ENCODE results near the gene TUBGCP6. TPM values are rescaled to one million over a fixed set of nuclear protein-coding genes. Genes with fewer than 3 reads are reported as not detected.

Gene TUBGCP6
- total and polyA plus RNA-seq, 2 donors (not counting 3 experiments of a cell fraction or from before 2014, with no cell fraction given): 33.1 to 45.3 TPM

- H3K4me1 ChIP-seq (ENCODE audit: control insufficient read depth, extremely low read depth, insufficient read depth, low read length): peaks cover 2% of the 10 kb centered on the region
- no peak overlapping the region for H2AFZ ChIP-seq (ENCODE audit: low read depth, low read length)
- ChIA-PET POLR2A (no interaction called here), CTCF (no interaction called here)
- no peaks in the 10 kb centered on the region for H4K20me1 ChIP-seq (replicated peaks; ENCODE audit: control insufficient read depth, extremely low read depth, insufficient read depth, low read length)
- dilution Hi-C loops (cut with MboI; ENCODE audit: extremely low pct_ligation_motif_present, low sequenced_read_pairs): no loop called here
- TF ChIP-seq JUN (IDR thresholded peaks at IDR 0.05; ENCODE audit: borderline replicate concordance, insufficient read depth, insufficient read length, low read depth): no peak
- no peak for TF ChIP-seq MAX (IDR thresholded peaks at IDR 0.05; ENCODE audit: insufficient read depth, insufficient read length)
- no peak for TF ChIP-seq EZH2 (IDR thresholded peaks at IDR 0.05; ENCODE audit: borderline replicate concordance, low read depth, low read length, severe bottlenecking)
- no peak for TF ChIP-seq MYC (IDR thresholded peaks at IDR 0.05; ENCODE audit: low read depth, low read length)
- no peak for TF ChIP-seq CTCF (IDR thresholded peaks at IDR 0.05; ENCODE audit: extremely low read depth in 1 of 2, insufficient read depth in 1 of 2, low read depth in 1 of 2, low read length in 2 of 2)
- TF ChIP-seq GATA2 (IDR thresholded peaks at IDR 0.05; ENCODE audit: insufficient read depth, insufficient read length, low read depth, low read length): no peak
- no peak for TF ChIP-seq FOS (IDR thresholded peaks at IDR 0.05; ENCODE audit: borderline replicate concordance, insufficient read depth, low read length)
- TF ChIP-seq POLR2A (IDR thresholded peaks at IDR 0.05; ENCODE audit: low read depth, low read length): no peak
- no peak for TF ChIP-seq POLR2AphosphoS5 (IDR thresholded peaks at IDR 0.05; ENCODE audit: insufficient read depth, low read depth, low read length)
- H3K27me3 ChIP-seq (ENCODE audit: control insufficient read depth in 2 of 2, insufficient read depth in 2 of 2, low read length in 2 of 2): no peaks in the 10 kb centered on the region
- DNase-seq (ENCODE audit: low read depth, low spot score): no peak
- no peaks in the 10 kb centered on the region for H3K79me2 ChIP-seq (ENCODE audit: control insufficient read depth, insufficient read depth, low read length)
- intact Hi-C loops (cut with micrococcal nuclease): no loop called here
- no peak for FAIRE-seq
- no TSS peak for BruUV-seq (replicated peaks)
- no peak overlapping the region for H3K4me3 ChIP-seq (replicated peaks in 1 of 3; ENCODE audit: insufficient read depth in 1 of 3, low read depth in 1 of 3, low read length in 3 of 3)
- H3K9ac ChIP-seq (replicated peaks; ENCODE audit: extremely low read depth, insufficient read depth, low read length): no peak overlapping the region
- H3K9me1 ChIP-seq (replicated peaks; ENCODE audit: control insufficient read depth, extremely low read depth, insufficient read depth, low read length): no peaks in the 10 kb centered on the region
- H3K4me2 ChIP-seq (ENCODE audit: insufficient read depth, low read length): no peak overlapping the region
- H3K9me3 ChIP-seq (replicated peaks; ENCODE audit: control insufficient read depth, insufficient read depth, low read length): no peaks in the 10 kb centered on the region
- peaks cover 42 to 74% of the 10 kb centered on the region in 2 experiments for H3K36me3 ChIP-seq (ENCODE audit: control insufficient read depth in 2 of 2, extremely low read depth in 1 of 2, insufficient read depth in 2 of 2, low read length in 2 of 2)
- H3K27ac ChIP-seq (ENCODE audit: insufficient read depth, low read depth, low read length): no peak overlapping the region
Observed at GRCh38 chr22:50280022-50280707, 35.3 kb upstream of the TUBGCP6 start.

Measured in endothelial cell of umbilical vein (primary cell).